HG03135 (cell line): ENCODE data around the gene C1orf159.

ENCODE experiments used
- ATAC-seq: cut with Tn5 transposase; IDR thresholded peaks from one replicate; pipeline ENCODE4 v1.9.1; 2021; ENCODE audit warnings: mild to moderate bottlenecking, moderate library complexity; ENCODE audit not compliant: unreplicated experiment

C1orf159 gene

DNA sequence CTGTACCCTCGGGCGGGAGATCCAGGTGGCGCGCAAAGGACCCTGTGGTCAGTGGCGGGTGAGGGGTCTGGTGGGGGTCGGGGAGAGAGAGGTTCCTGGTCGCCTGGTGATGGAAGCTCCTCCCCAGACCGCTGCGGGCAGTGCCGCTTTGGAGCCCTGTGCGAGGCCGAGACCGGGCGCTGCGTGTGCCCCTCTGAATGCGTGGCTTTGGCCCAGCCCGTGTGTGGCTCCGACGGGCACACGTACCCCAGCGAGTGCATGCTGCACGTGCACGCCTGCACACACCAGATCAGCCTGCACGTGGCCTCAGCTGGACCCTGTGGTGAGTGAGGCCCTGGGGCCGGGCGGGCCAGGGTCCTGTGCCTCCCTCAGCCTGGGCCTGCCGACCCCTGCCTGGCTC is 72.5 kb downstream of the C1orf159 start:
- ATAC-seq = no peak

GRCh38 chr1:1042835-1043234 is 73.1 kb downstream of the C1orf159 start:
- no peak for ATAC-seq

DNA sequence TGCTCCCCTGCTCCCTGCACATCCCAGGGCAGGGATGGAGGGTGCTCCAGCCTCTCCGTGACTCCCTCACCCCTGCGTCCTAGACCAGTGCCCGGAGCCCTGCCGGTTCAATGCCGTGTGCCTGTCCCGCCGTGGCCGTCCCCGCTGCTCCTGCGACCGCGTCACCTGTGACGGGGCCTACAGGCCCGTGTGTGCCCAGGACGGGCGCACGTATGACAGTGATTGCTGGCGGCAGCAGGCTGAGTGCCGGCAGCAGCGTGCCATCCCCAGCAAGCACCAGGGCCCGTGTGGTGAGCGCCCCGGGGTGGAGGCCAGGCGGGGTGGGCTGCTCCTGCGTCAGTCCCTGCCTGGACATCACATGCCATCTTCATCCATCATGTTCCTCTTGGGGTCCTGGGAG is 74.0 kb downstream of the C1orf159 start:
- no peak for ATAC-seq

GRCh38 chr1:1041092-1041523 is 74.8 kb downstream of the C1orf159 start:
- no peak for ATAC-seq

DNA sequence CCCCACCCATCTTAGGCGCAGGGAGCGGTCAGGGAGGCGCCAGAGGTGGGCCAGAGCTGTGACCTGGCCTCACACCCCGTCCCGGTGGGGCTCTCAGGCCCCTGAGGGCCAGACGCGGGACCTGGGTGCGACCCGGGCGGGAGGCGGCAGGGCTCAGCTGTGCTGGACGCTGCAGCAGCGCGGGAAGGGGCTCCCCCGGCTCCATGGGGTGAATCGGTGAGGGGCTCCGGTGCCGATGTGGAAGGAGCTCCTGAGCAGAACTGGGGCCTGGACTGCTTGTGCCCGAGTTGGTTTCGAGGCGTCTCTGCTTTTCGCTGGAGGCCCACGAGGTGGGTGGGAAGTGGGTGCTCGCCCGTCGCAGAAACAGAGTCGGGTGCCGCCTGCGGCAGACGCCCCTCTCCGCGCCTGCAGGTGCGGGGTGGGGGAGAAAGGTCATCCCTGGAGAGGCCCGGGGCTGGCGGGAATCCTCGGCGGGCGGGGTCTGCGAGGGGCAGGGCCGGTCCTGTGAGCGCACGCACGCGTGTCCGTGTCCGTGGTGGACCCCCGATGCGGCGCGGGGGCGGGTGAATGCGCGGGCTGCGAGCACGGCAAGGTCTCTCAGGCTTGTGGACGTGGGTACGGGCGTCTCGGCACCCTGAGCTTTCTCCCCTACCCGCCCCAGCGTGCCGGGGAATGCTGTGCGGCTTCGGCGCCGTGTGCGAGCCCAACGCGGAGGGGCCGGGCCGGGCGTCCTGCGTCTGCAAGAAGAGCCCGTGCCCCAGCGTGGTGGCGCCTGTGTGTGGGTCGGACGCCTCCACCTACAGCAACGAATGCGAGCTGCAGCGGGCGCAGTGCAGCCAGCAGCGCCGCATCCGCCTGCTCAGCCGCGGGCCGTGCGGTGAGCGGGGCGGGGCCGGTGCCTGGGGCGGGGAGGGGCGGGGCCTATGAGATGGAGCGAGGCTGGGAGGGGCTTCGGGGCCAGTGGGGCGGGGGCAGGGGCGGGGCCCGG is 75.6 kb downstream of the C1orf159 start:
- ATAC-seq = no peak

DNA sequence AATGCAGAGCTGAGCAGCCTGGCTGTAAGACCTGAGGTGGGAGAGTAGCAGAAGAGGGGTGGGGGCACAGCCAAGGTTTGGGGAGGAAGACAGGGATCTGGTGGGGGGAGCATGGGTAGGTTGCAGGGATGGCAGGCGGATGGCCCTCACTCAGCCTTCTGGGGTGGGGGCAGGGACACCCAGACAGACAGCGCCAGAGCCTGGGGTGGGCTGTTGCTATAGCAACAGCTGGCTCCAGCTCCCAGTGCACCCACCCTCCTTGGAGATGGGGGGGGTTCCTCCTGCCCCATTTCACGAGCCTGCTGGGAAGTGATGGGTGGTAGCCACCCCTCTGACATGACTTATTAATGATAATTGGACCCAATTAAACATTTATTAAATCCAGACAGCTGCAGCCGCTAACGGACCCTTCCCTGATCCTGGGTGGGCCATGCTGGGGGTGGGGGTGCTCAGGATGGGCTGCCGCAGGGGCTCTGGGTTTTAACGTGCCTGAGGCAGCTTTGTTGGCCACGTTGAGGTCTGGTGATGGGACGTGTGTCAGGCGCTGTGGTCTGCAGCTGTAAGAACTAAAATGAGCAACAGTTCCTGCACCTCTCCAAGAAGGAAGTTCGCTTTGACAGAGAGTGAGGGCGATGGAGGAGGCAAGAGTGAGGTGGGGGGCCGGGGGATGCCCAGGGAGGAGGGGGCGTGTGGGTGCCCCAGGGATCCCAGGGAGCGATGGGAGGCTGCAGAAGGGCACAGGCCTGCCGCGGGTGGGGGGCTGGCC is 76.6 kb downstream of the C1orf159 start:
- ATAC-seq = no peak

DNA sequence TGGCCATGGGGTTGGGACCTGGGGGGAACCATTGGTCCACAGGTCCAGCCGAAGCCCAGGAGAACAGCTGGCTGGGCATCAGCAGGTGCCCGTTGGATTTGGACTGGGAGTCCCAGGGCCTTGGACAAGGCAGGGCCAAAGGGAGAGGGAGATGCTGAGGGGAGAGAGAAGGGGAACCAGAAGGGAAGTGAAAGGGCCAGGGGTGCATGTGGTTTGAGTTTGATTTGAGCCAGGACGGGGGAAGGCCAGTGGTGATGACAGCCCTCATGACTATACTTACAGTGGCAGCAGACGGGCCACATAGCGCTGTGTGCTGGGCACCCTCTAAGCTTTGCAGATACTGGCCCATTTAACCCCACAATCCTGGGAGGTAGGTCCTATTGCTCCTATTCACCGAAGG is 77.2 kb downstream of the C1orf159 start:
- peak; percentile 46 for ATAC-seq

DNA sequence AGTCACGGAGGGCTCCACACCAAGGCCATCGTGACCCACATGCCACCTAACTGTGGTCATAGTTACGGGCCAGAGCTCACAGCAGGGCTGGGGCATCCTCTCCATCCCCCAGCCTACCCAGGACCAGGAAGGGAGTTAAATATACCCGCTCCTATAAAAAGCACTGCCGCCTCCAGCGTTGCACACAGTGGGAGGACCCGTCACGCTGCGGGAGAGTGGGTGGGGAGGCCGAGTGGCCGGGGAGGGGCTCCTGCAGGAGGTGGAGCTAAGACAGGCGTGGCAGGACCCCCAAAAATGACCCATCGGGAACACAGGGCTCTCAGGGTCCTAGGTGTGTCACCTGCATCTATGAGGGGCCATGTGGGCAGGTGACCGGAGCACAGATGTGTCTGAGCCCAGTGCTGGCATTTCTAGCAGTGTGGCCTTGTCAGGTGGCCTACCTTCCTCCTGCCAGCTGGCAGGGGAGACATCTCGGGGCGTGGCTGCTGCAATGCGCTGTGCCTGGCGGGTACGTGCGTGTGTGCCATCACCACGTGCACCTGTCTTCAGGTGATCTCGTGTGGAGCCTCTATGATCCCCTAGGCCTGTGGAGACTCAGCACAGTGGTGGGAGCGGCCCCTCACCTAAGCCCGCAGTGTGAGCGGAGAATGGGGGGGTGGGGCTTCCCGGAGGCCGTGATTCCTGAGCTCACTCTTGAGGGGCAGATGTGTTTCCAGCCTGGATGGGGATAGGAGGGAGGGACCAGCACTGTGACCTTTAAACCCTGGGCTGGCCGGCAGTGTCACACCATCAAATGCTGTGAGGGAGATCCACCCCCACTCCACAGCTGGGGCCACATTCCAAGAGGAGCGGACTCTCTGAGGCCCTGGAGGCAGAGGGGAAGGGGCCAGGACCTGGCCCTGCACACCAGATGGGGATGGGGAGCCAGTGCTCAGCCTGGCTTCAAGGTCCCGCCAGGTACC is 78.2 kb downstream of the C1orf159 start:
- ATAC-seq = no peak

- ATAC-seq = no peak
Measured at GRCh38 chr1:1035291-1035943, 80.5 kb downstream of the C1orf159 start.

GRCh38 chr1:1034439-1034781 is 81.5 kb downstream of the C1orf159 start:
- no peak for ATAC-seq

GRCh38 chr1:1033731-1034438 is 82.0 kb downstream of the C1orf159 start:
- no peak for ATAC-seq

DNA sequence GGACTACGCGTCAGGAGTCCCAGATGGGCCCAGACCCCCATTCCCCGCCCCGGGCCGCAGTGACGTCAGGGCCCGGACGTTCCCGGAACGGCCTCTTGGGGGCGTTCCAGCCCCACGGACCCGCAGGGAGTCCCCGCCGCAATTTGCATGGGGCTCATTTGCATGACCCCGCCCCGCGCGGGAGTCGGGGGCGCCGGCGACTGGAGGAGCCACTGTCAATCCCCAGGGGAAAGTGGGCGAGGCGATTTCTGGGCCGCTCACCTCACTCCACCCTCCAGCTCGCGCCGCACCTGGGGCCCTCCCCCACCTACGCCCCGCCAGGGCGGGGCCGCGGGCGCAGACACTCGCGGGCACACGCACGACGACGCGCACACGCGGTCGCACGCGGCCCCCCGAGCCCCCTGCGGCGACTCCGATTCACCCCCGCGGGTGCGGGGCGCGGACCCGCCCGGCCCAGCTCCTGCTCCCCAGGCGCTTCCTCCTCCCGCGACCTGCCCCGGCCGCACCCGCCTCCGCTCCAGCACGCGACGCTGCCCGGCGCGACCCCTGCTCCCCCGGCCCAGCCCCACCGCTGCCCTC is 82.8 kb downstream of the C1orf159 start:
- peak; percentile 81 for ATAC-seq

DNA sequence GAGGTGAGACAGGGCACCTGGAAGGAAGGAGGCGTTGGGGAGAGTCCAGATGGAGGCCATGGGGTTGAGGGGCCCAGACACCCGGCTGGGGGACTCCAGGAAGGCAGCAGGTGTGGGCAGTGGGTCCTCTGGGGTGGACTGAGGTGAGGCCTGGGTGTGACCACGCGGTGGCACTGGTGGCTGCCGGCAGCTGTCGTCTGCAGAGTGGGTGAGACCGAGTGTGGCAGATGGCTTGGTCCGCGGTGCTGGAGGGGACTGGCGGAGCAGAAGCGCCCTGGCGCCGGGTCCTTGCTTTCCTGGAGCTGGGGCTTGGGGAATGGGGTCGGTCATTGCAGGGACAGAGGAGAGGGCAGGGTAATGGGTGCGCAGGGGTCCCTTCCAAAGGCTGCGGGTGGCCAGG is 83.5 kb downstream of the C1orf159 start:
- peak; percentile 14 for ATAC-seq
